ENCODE results near the gene FAM83B.

FAM83B gene

GRCh38 chr6:54861905-54862616 is 15.5 kb downstream of the FAM83B start:
- H3K4me1 ChIP-seq (ENCODE audit: insufficient read depth, low read length, severe bottlenecking) = no peaks in the 10 kb centered on the region
- H3K27ac ChIP-seq (ENCODE audit: low read depth, low read length, poor library complexity, severe bottlenecking) = no peak overlapping the region
- no peak overlapping the region for H3K4me3 ChIP-seq (ENCODE audit: low read depth, low read length, poor library complexity, severe bottlenecking)
- H2AFZ ChIP-seq (ENCODE audit: low read length) = no peak overlapping the region
- H3K4me2 ChIP-seq (ENCODE audit: low read length) = no peak overlapping the region
- no peaks in the 10 kb centered on the region for H3K79me2 ChIP-seq (ENCODE audit: insufficient read depth, low read length)
- no peaks in the 10 kb centered on the region for H3K9me3 ChIP-seq (ENCODE audit: low read length)
- H3K9me2 ChIP-seq (ENCODE audit: low read depth, low read length) = no peaks in the 10 kb centered on the region
- no peaks in the 10 kb centered on the region for H3F3A ChIP-seq (ENCODE audit: insufficient read depth, low read length)
- no peak overlapping the region for H3K9ac ChIP-seq (ENCODE audit: low read length)
- no peaks in the 10 kb centered on the region for H4K20me1 ChIP-seq (ENCODE audit: insufficient read depth, low read length)
- no peaks in the 10 kb centered on the region for H3K27me3 ChIP-seq (ENCODE audit: insufficient read depth, low read length)
- no peaks in the 10 kb centered on the region for H3K36me3 ChIP-seq (ENCODE audit: insufficient read depth, low read length)
- TF ChIP-seq CTCF (IDR thresholded peaks at IDR 0.05; ENCODE audit: low read length) (no peak), EZH2 (IDR thresholded peaks at IDR 0.05; ENCODE audit: borderline replicate concordance, low read length) (no peak)

DNA sequence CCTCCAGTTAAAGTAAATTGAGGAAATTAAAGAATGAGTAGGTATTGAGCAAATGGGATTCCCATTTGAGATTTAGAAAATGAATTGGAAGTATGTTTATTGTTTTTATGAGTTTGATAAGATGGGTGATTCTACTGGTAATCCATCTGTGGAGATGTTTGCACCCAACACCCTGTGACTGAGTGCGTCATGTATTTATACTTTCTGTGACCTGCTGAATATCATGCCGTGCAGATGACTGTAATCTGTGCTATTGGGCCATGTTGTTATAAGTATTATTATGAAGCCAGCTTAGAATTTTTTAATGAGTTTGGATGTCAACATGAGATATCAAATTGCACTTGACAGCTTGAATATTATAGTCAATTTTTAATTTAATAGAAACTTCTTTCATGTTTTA is 17.7 kb downstream of the FAM83B start:
- H3F3A ChIP-seq (ENCODE audit: insufficient read depth, low read length) = no peaks in the 10 kb centered on the region
- H3K27ac ChIP-seq (ENCODE audit: low read depth, low read length, poor library complexity, severe bottlenecking) = no peak overlapping the region
- no peaks in the 10 kb centered on the region for H3K27me3 ChIP-seq (ENCODE audit: insufficient read depth, low read length)
- no peak overlapping the region for H3K4me2 ChIP-seq (ENCODE audit: low read length)
- H3K36me3 ChIP-seq (ENCODE audit: insufficient read depth, low read length) = no peaks in the 10 kb centered on the region
- H3K9me2 ChIP-seq (ENCODE audit: low read depth, low read length) = no peaks in the 10 kb centered on the region
- no peak for TF ChIP-seq EZH2 (IDR thresholded peaks at IDR 0.05; ENCODE audit: borderline replicate concordance, low read length)
- no peak for TF ChIP-seq CTCF (IDR thresholded peaks at IDR 0.05; ENCODE audit: low read length)
- no peak overlapping the region for H3K9ac ChIP-seq (ENCODE audit: low read length)
- H3K4me1 ChIP-seq (ENCODE audit: insufficient read depth, low read length, severe bottlenecking) = no peaks in the 10 kb centered on the region
- H4K20me1 ChIP-seq (ENCODE audit: insufficient read depth, low read length) = no peaks in the 10 kb centered on the region
- no peak overlapping the region for H3K4me3 ChIP-seq (ENCODE audit: low read depth, low read length, poor library complexity, severe bottlenecking)
- no peaks in the 10 kb centered on the region for H3K9me3 ChIP-seq (ENCODE audit: low read length)
- H3K79me2 ChIP-seq (ENCODE audit: insufficient read depth, low read length) = no peaks in the 10 kb centered on the region
- H2AFZ ChIP-seq (ENCODE audit: low read length) = no peak overlapping the region

- no peaks in the 10 kb centered on the region for H3K79me2 ChIP-seq (ENCODE audit: insufficient read depth, low read length)
- no peaks in the 10 kb centered on the region for H3K9me2 ChIP-seq (ENCODE audit: low read depth, low read length)
- no peaks in the 10 kb centered on the region for H4K20me1 ChIP-seq (ENCODE audit: insufficient read depth, low read length)
- no peaks in the 10 kb centered on the region for H3K27me3 ChIP-seq (ENCODE audit: insufficient read depth, low read length)
- no peaks in the 10 kb centered on the region for H3F3A ChIP-seq (ENCODE audit: insufficient read depth, low read length)
- no peaks in the 10 kb centered on the region for H3K9me3 ChIP-seq (ENCODE audit: low read length)
- no peaks in the 10 kb centered on the region for H3K4me1 ChIP-seq (ENCODE audit: insufficient read depth, low read length, severe bottlenecking)
- no peak overlapping the region for H2AFZ ChIP-seq (ENCODE audit: low read length)
- H3K36me3 ChIP-seq (ENCODE audit: insufficient read depth, low read length) = no peaks in the 10 kb centered on the region
- H3K4me3 ChIP-seq (ENCODE audit: low read depth, low read length, poor library complexity, severe bottlenecking) = no peak overlapping the region
- no peak overlapping the region for H3K4me2 ChIP-seq (ENCODE audit: low read length)
- no peak overlapping the region for H3K27ac ChIP-seq (ENCODE audit: low read depth, low read length, poor library complexity, severe bottlenecking)
- no peak overlapping the region for H3K9ac ChIP-seq (ENCODE audit: low read length)
- no peak for TF ChIP-seq CTCF (IDR thresholded peaks at IDR 0.05; ENCODE audit: low read length)
- TF ChIP-seq EZH2 (IDR thresholded peaks at IDR 0.05; ENCODE audit: borderline replicate concordance, low read length) = no peak
Measured at GRCh38 chr6:54865091-54865631, 18.6 kb downstream of the FAM83B start.
